ENCODE results near the gene SUB1. TPM values are rescaled to one million over a fixed set of nuclear protein-coding genes. Genes with fewer than 3 reads are reported as not detected.
"Not testable (repeated sequence)": the region's sequence is repeated elsewhere in the genome, so short reads cannot be mapped to it uniquely, and the experiment has no call there.

Gene SUB1
- total RNA-seq, 1 donor from 2014 or later, result 213 TPM

GRCh38 chr5:32545102-32545800, 40.1 kb upstream of the SUB1 start:
- POLR2A ChIA-PET, result interaction anchor here (1.0 kb wide), 1 partner anchor 14 kb away, joined by 7 read pairs; no protein-coding TSS in a partner anchor

GRCh38 chr5:32551194-32551593, 34.2 kb upstream of the SUB1 start:
- no peak for TF ChIP-seq CTCF (IDR thresholded peaks at IDR 0.05)
- no peak for ATAC-seq (ENCODE audit: low read depth)
- H3K9me3 Mint-ChIP-seq, result no peaks in the 10 kb centered on the region
- POLR2A ChIA-PET, result interaction anchor here (1.0 kb wide), 1 partner anchor 32 kb away, joined by 4 read pairs; no protein-coding TSS in a partner anchor
- H3K4me3 Mint-ChIP-seq, result no peak overlapping the region
- CTCF ChIA-PET, result interaction anchor here (1.3 kb wide), 1 partner anchor 20 kb away, joined by 3 read pairs; no protein-coding TSS in a partner anchor
- no peak for DNase-seq
- no peak overlapping the region for H3K27ac Mint-ChIP-seq
- H3K27me3 Mint-ChIP-seq, result no peaks in the 10 kb centered on the region
- H3K4me1 Mint-ChIP-seq, result peaks cover 17% of the 10 kb centered on the region
- no peaks in the 10 kb centered on the region for H3K36me3 Mint-ChIP-seq (ENCODE audit: low read depth)
- intact Hi-C loops (cut with micrococcal nuclease), result no loop called here

More at GRCh38 chr5:32545102-32545800, 40.1 kb upstream of the SUB1 start:
- intact Hi-C loops (cut with micrococcal nuclease), result no loop called here
- no peak for TF ChIP-seq CTCF (IDR thresholded peaks at IDR 0.05)
- Mint-ChIP-seq H3K4me1 (peaks cover 23% of the 10 kb centered on the region), H3K4me3 (no peak overlapping the region), H3K9me3 (no peaks in the 10 kb centered on the region), H3K27ac (no peak overlapping the region), H3K36me3 (ENCODE audit: low read depth) (no peaks in the 10 kb centered on the region), H3K27me3 (no peaks in the 10 kb centered on the region)
- DNase-seq (no peak), ATAC-seq (ENCODE audit: low read depth) (no peak)
- CTCF ChIA-PET, result no interaction called here

- TF ChIP-seq CTCF (IDR thresholded peaks at IDR 0.05), result no peak
- Mint-ChIP-seq H3K4me1 (peaks cover 17% of the 10 kb centered on the region), H3K9me3 (no peaks in the 10 kb centered on the region), H3K27ac (no peak overlapping the region), H3K36me3 (ENCODE audit: low read depth) (no peaks in the 10 kb centered on the region), H3K4me3 (no peak overlapping the region), H3K27me3 (no peaks in the 10 kb centered on the region)
- DNase-seq (no peak), ATAC-seq (ENCODE audit: low read depth) (no peak)
- ChIA-PET CTCF (interaction anchor here (1.0 to 1.3 kb wide), 2 partner anchors 20 to 38 kb away, joined by 3 read pairs; no protein-coding TSS in a partner anchor), POLR2A (interaction anchor here (1.0 kb wide), 1 partner anchor 32 kb away, joined by 4 read pairs; no protein-coding TSS in a partner anchor)
- intact Hi-C loops (cut with micrococcal nuclease), result no loop called here
Observed at GRCh38 chr5:32551865-32552264, 33.5 kb upstream of the SUB1 start.

GRCh38 chr5:32552491-32552890, 32.9 kb upstream of the SUB1 start:
- H3K9me3 Mint-ChIP-seq; H3K36me3 Mint-ChIP-seq (ENCODE audit: low read depth); DNase-seq; ATAC-seq (ENCODE audit: low read depth); intact Hi-C loops (cut with micrococcal nuclease); POLR2A ChIA-PET; H3K27ac Mint-ChIP-seq; H3K27me3 Mint-ChIP-seq; H3K4me3 Mint-ChIP-seq: not testable (repeated sequence)
- CTCF ChIA-PET, result interaction anchor here (1.0 to 1.3 kb wide), 2 partner anchors 19 to 38 kb away, joined by 3 read pairs; no protein-coding TSS in a partner anchor
- H3K4me1 Mint-ChIP-seq, result peaks cover 17% of the 10 kb centered on the region

GRCh38 chr5:32552936-32553335, 32.4 kb upstream of the SUB1 start:
- H3K27me3 Mint-ChIP-seq, result no peaks in the 10 kb centered on the region
- H3K36me3 Mint-ChIP-seq (ENCODE audit: low read depth), result no peaks in the 10 kb centered on the region
- H3K9me3 Mint-ChIP-seq, result no peaks in the 10 kb centered on the region
- TF ChIP-seq CTCF (IDR thresholded peaks at IDR 0.05), result no peak
- ATAC-seq (ENCODE audit: low read depth) (no peak), DNase-seq (no peak)
- intact Hi-C loops (cut with micrococcal nuclease), result no loop called here
- ChIA-PET POLR2A (no interaction called here), CTCF (interaction anchor here (1.0 kb wide), 1 partner anchor 37 kb away, joined by 3 read pairs; no protein-coding TSS in a partner anchor)
- H3K4me3 Mint-ChIP-seq, result no peak overlapping the region
- H3K27ac Mint-ChIP-seq, result no peak overlapping the region
- H3K4me1 Mint-ChIP-seq, result peaks cover 17% of the 10 kb centered on the region

GRCh38 chr5:32554181-32554780, 31.1 kb upstream of the SUB1 start:
- ATAC-seq (ENCODE audit: low read depth); CTCF ChIA-PET: not testable (repeated sequence)

GRCh38 chr5:32556543-32556942, 28.8 kb upstream of the SUB1 start:
- POLR2A ChIA-PET; ATAC-seq (ENCODE audit: low read depth); H3K27ac Mint-ChIP-seq; H3K9me3 Mint-ChIP-seq; H3K27me3 Mint-ChIP-seq; H3K4me3 Mint-ChIP-seq; intact Hi-C loops (cut with micrococcal nuclease); DNase-seq; H3K36me3 Mint-ChIP-seq (ENCODE audit: low read depth); CTCF ChIA-PET: not testable (repeated sequence)
- H3K4me1 Mint-ChIP-seq, result peaks cover 17% of the 10 kb centered on the region

More at GRCh38 chr5:32554181-32554780, 31.1 kb upstream of the SUB1 start:
- POLR2A ChIA-PET; H3K4me3 Mint-ChIP-seq; H3K27me3 Mint-ChIP-seq; DNase-seq; H3K36me3 Mint-ChIP-seq (ENCODE audit: low read depth); H3K9me3 Mint-ChIP-seq: not testable (repeated sequence)
- intact Hi-C loops (cut with micrococcal nuclease), result loop anchor here (2.0 kb wide), 1 partner anchor 15 kb away; no protein-coding TSS in a partner anchor
- peaks cover 17% of the 10 kb centered on the region for H3K4me1 Mint-ChIP-seq
- H3K27ac Mint-ChIP-seq, result peak overlapping the region; percentile 10
